Embryonic facial prominence (tissue), 1 donor: Measurements from ENCODE around the gene KCNIP1.

ENCODE experiments used
- DNase-seq: peaks from one replicate; pipeline ENCODE4 v3.0.0-alpha.2; 2016; ENCODE audit errors: extremely low spot score

The KCNIP1 gene

GRCh38 chr5:170628691-170629565, 125.1 kb downstream of the KCNIP1 start:
- DNase-seq: no peak

DNA sequence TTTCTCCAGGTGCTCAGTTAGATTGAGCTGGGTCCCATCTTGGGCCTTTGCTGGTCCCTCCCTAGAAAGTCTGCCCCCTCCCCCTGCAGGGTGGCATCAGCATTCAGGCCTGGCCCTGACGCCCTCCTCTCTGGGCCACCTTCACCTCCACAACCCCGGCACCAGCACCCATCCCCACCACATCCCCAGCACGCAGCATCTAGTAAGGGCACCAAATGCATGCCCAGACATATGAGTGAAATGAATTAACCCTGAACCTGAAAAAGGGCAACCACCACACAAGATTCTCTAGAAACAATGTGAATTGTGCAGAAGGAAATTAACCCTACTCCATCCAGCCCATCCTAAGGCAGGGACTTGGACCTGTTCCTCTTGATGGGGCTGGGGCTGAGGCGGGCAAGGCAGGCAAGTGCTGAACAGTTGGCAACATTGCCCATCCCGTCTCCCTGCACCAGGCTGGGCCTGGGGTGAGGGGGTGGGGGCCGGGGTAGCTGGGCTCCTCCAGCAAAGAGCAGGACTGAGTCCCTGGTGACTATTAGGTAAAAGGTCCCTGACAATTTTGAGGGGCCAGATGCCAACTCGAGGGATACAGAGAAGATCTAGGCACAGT, 125.9 kb downstream of the KCNIP1 start:
- DNase-seq: no peak

DNA sequence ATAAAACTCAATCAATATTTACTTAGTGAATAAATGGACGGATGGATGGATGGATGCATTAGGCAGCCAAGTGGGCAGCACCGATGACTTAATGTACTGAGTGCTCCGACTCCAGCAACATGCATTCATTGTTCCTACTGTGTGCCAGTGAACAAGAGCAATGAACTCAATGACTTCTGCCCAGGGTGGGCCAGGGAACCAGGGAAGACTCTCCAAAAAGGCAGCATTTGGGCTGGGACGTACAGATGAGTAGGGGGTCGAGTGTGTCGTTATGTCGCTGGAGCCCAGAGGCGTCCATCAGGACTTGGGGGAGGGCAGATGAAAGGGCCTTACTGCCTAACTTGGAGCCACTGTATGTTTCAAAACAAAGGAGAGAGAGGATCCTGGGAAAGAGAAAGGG, 126.4 kb downstream of the KCNIP1 start:
- DNase-seq: no peak

- DNase-seq: no peak
Measured at GRCh38 chr5:170630711-170631141, 126.9 kb downstream of the KCNIP1 start.

DNA sequence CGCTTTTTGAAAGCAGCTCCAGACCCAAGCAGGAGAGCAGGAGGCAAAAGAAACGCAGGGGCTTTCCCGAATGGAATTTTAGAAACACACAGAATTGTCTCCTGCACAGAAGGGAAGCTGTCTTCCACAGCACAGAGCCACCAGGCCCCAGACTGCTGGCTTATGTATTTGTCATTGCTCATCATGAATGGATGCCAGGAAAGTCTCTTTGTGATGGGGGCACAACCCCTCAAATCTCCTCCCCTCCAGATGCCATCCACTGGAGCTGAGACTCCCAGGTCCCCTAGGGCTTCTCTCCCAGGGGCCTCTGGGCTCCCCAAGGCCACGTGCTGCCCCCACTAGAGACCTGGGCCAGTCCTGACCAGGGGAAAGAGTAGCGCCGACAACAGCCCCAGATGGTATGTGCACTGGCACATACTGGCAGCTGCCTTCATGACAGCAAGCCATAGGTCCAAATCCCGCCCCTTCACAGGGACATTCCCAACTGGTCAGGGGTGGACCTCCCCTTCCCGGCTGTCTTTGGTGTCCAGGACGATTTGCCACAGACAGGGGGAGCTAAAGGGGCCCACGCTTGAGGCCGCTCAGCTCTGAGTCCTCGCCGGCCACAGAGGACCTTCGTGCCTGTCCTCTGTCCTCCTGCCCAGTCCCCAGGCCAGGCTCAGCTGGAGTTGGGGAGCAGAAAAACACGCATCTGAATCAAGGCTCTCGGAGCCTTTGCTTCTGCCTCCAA, 127.8 kb downstream of the KCNIP1 start:
- DNase-seq: no peak

DNA sequence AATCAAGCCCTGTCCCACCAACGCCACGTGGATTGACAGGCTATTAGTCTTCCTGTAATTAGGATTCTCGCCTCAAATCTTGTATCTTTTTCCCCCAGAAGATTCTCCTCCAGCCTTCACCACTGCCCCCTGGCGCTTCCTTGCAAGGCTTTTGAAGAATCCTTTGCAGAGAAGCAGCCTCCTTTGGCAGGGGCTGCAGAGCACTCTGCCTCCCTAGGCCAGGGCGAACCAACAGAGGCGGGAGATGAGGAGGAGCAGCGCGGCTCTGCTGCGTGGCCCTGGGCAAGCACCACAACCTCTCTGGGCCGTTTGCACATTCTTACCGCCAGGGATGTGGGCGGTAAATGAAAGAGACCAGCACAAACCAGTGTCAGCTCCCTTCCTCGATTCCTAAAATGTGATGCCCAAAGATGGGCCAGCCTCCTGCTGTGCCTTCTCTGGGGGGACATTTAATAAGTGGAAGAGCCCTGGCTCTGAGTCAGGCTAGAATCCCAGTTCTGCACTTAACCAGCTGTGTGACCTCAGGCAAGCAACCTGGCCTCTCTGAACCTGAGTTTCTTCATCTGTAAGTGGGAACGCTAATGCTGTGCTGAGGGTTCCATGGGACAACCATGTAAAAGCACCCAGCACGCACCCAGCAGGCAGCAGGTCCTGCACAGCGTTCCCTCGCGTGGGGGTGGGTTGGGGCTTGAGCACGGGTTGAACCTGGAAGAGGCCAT, 128.6 kb downstream of the KCNIP1 start:
- no peak for DNase-seq

DNA sequence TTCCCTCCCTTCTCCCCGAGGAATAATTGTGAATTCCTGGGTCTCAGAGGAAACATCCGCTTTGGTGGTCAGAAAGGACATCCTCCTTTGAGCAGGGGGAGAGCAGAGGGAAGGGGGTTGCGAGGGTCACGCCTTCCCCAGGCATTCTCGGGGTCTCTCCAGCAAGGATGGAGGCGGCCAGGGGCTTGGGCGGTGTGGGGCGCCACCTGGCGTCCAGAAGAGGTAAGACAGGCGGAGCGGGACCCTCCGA, 129.1 kb downstream of the KCNIP1 start:
- no peak for DNase-seq

- peak; percentile 75 for DNase-seq
Measured at GRCh38 chr5:170633235-170634081, 129.6 kb downstream of the KCNIP1 start.

GRCh38 chr5:170634256-170634990, 130.6 kb downstream of the KCNIP1 start:
- DNase-seq: no peak

- DNase-seq: no peak
Measured at GRCh38 chr5:170635706-170636105, 131.9 kb downstream of the KCNIP1 start.

DNA sequence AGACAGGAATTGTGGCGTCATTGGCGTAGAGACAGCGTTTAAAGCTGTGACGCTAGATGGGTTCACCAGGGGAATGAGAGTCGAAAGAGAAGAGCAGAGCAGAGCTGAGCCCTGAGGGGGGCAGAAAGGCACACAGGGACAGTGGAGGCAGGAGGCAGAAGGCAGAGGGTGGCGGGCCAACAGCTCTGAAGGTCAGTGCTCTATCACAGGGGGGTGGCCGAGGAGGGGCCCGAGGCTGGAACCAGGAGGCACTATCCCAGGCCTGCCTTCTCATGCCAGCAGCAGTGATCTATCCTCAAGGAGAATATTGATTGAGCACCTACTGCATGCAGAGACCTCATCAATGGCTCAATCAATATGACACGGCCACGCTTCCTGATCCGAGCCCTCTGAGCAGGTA, 132.4 kb downstream of the KCNIP1 start:
- no peak for DNase-seq

DNA sequence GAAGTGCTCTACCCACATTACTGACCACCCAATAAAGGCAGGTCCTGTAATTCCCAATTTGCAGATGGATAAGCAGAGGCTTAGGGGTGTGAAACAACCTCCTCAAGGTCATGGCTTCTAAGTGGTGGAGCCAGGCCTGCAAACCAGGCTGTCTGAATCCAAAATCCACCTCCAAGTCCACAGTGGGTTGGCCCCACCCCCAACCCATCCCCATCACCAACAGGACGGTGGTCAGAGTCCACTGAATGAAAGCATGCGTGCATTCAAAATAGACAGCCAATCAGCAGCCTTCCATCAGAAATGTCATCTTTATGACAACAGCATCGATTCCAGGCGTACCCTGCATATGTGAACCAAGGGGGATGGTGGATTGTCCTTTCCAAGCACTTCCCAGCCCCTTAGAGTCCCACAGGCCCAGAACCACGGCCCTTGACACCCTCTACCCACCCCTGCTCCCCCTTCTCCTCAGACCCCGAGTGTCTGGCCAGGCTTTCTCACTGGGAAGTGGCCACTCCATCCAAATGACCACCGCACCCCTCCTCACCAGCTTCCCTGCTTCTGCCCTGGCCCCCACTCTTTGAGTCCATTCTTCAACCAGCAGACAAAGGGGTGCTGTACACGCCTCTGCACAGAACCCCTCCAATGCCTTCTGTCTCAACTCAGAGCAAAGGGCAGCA, 133.1 kb downstream of the KCNIP1 start:
- no peak for DNase-seq

DNA sequence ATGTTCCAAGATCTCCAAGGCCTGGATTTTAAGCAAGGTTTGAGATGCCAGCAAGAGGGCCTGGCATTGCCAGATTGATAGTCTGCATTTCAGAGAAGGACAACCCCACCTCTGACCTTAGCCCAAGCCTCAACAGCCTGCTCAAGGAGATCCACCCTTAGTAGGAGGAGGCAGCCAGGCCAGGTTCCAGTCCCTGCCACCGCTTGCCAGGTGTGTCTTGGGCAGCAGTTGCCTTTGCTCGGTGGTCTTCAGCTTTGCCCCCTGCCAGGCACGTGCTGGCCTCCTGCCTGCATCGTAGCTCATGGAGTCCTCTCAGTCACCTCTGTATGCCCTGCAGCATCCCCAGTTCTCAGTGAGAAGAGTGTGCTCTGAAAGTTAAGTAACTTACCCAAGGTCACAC, 134.2 kb downstream of the KCNIP1 start:
- DNase-seq: no peak

- DNase-seq: no peak
Measured at GRCh38 chr5:170638454-170639220, 134.8 kb downstream of the KCNIP1 start.

DNA sequence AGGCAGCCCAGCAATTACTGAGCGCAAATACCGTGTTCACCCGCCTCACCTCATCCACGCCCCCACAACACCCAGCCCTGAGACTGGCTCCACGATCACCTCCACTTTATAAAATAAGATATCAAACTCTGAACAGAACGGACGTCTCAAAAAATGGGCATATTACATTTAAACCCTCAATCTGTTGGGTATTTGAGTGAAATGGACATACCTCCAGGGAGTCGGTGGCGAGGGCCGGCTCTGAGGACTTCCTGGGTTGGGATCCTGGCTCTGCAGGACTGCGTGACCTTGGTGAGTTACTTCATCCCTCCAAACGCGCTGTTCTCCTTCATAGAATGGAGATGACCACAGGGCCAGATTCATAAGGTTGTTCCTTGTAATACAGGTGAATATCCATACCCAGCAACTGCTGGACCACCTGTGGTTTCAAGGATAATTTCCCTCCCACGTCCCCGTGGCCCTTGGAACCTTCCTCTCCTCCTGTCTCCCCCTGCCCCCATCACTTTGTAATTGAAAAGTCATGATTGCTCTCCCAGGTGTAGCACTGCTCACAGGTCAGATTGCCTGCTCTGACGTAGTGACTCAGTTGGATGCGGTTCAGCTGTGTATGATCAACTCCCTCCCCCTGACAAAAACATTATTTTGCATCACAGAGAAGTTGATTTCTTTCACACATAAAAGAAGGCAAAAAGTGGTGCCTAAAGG, 135.6 kb downstream of the KCNIP1 start:
- DNase-seq: no peak

GRCh38 chr5:170640731-170641588, 137.1 kb downstream of the KCNIP1 start:
- no peak for DNase-seq

- no peak for DNase-seq
Measured at GRCh38 chr5:170641589-170642031, 137.8 kb downstream of the KCNIP1 start.
